ENCODE results near the gene FALEC. TPM values are rescaled to one million over a fixed set of nuclear protein-coding genes. Genes with fewer than 3 reads are reported as not detected.

Gene FALEC
- total and polyA plus RNA-seq, 2 of the 8 experiments (the other 6 are each of a cell fraction or from before 2014, with no cell fraction given), result not detected

GRCh38 chr1:150578272-150579109, 62.9 kb downstream of the FALEC start:
- no peaks in the 10 kb centered on the region for H3K9me3 ChIP-seq (ENCODE audit: insufficient read depth in 2 of 2, low read depth in 1 of 2, low read length in 1 of 2)
- peak overlapping the region; percentile 85 for H3K4ac ChIP-seq (replicated peaks; ENCODE audit: insufficient read length, low read depth, low read length)
- peak overlapping the region; percentile 100 for H2BK5ac ChIP-seq (ENCODE audit: low read depth, low read length)
- WGBS, 2 experiments (ENCODE audit: extremely low coverage in 1 of 2, insufficient coverage in 1 of 2, insufficient read length in 1 of 2, insufficient replicate concordance in 2 of 2, low coverage in 1 of 2, low lambda C conversion rate in 2 of 2, missing lambda C conversion rate in 1 of 2), result 1% methylated on average over 43 of the region's 50 CpGs; no CpG with 5 or more reads in 1 of the 2 experiments
- no peak overlapping the region for H2BK20ac ChIP-seq (ENCODE audit: low read length)
- peaks cover 38 to 54% of the 10 kb centered on the region in 2 experiments for H3K79me2 ChIP-seq (ENCODE audit: control insufficient read depth in 1 of 2, insufficient read depth in 2 of 2, low read length in 2 of 2)
- ChIA-PET POLR2A (ENCODE audit: partially characterized antibody) (interaction anchor here (0.6 to 43.7 kb wide), 38 partner anchors 9 to 423 kb away, joined by 3 to 1380 read pairs (median 4); partner anchors contain the start of genes ADAMTSL4, ANXA9, ARNT and ENSA), CTCF (ENCODE audit: partially characterized antibody) (interaction anchor here (0.8 to 3.5 kb wide), 3 partner anchors 9 to 18 kb away, joined by 3 to 29 read pairs (median 3); no protein-coding TSS in a partner anchor)
- peak overlapping the region; percentile 100 for H3K4me3 ChIP-seq (ENCODE audit: extremely low read depth in 1 of 4, insufficient read depth in 2 of 4, low read depth in 3 of 4, low read length in 4 of 4)
- H2AFZ ChIP-seq (ENCODE audit: low read length), result no peak overlapping the region
- H3K27me3 ChIP-seq (replicated peaks in 1 of 4; ENCODE audit: control insufficient read depth in 3 of 4, extremely low read depth in 1 of 4, insufficient read depth in 3 of 4, low read length in 3 of 4), result no peaks in the 10 kb centered on the region
- H2AK5ac ChIP-seq (ENCODE audit: low read depth, low read length), result peak overlapping the region; percentile 97; the same call in 1 of the 2 replicates
- peak overlapping the region; percentile 99 for H2BK12ac ChIP-seq (ENCODE audit: low read depth, low read length)
- peaks cover 2% of the 10 kb centered on the region; the same call in 1 of the 2 replicates for H3K79me1 ChIP-seq (ENCODE audit: low read depth, low read length)
- H3K23me2 ChIP-seq (ENCODE audit: low read depth, low read length), result peaks cover 9% of the 10 kb centered on the region
- H3K9ac ChIP-seq (replicated peaks in 1 of 4; ENCODE audit: extremely low read depth in 1 of 4, low read depth in 3 of 4, low read length in 3 of 4), result peak overlapping the region; percentile 99 to 100 (median 100)
- no peak overlapping the region for H3K23ac ChIP-seq (ENCODE audit: insufficient read length)
- H3K36me3 ChIP-seq (ENCODE audit: control insufficient read depth in 2 of 4, insufficient read depth in 4 of 4, low read length in 3 of 4), result peaks cover 25 to 53% (median 35%) of the 10 kb centered on the region in 4 experiments
- peaks cover 29 to 33% of the 10 kb centered on the region in 2 experiments for H4K20me1 ChIP-seq (replicated peaks in 1 of 2; ENCODE audit: control insufficient read depth in 1 of 2, insufficient read depth in 2 of 2, low read length in 2 of 2)
- peak overlapping the region; percentile 96 for H3K18ac ChIP-seq (ENCODE audit: extremely low read depth, low read length)
- peak overlapping the region; percentile 94 for H4K5ac ChIP-seq (ENCODE audit: insufficient read length, low read depth, low read length)
- H3K4me2 ChIP-seq (ENCODE audit: insufficient read depth in 1 of 2, low read depth in 2 of 2, low read length in 2 of 2), result peak overlapping the region; percentile 72 to 78
- no peak overlapping the region for H3K14ac ChIP-seq (ENCODE audit: insufficient read length)
- peak overlapping the region; percentile 96 for H4K91ac ChIP-seq (replicated peaks; ENCODE audit: insufficient read length, low read length)
- H3K4me1 ChIP-seq (replicated peaks in 1 of 4; ENCODE audit: control insufficient read depth in 3 of 4, insufficient read depth in 4 of 4, low read length in 3 of 4), result peaks cover 5 to 19% (median 13%) of the 10 kb centered on the region in 4 experiments
- peak overlapping the region; percentile 99 for H3K56ac ChIP-seq (replicated peaks; ENCODE audit: insufficient read length, low read depth, low read length)
- H4K8ac ChIP-seq (ENCODE audit: extremely low read depth, insufficient read depth, low read length), result peak overlapping the region; percentile 98
- DNase-seq (ENCODE audit: low read depth in 1 of 2, low spot score in 2 of 2) (no peak), FAIRE-seq (no peak)
- H2BK120ac ChIP-seq (replicated peaks; ENCODE audit: low read depth, low read length), result peak overlapping the region; percentile 24
- H2BK15ac ChIP-seq (ENCODE audit: low read length), result peak overlapping the region; percentile 83; the same call in 1 of the 2 replicates
- peak overlapping the region; percentile 98 for H3K27ac ChIP-seq (ENCODE audit: low read depth, low read length)
- TF ChIP-seq YY1 (IDR thresholded peaks at IDR 0.05; ENCODE audit: low read depth, low read length) (0 out of 2 replicates have a peak, but pooled peaks have one; percentile 18), POLR2A (IDR thresholded peaks at IDR 0.05; ENCODE audit: control extremely low read depth in 1 of 2, low read depth in 2 of 2, low read length in 2 of 2) (peak; percentile 26 to 82; a peak in 2 of 3 replicates), SAP30 (IDR thresholded peaks at IDR 0.05; ENCODE audit: insufficient read depth, insufficient replicate concordance, low read length) (peak; percentile 80), CEBPB (IDR thresholded peaks at IDR 0.05; ENCODE audit: low read depth, low read length) (no peak), CBX8 (IDR thresholded peaks at IDR 0.05; ENCODE audit: borderline replicate concordance, low read depth, low read length) (no peak), SIN3A (conservative IDR thresholded peaks at IDR 0.05 in 1 of 2, IDR thresholded peaks at IDR 0.05 in 1 of 2; ENCODE audit: low read depth in 1 of 2, low read length in 2 of 2) (peak in 1 of 2 experiments; percentile 58; a peak in 1 of 4 replicates), CTBP2 (IDR thresholded peaks at IDR 0.05; ENCODE audit: borderline replicate concordance, insufficient read depth, insufficient read length, low read length) (no peak), TCF12 (IDR thresholded peaks at IDR 0.05; ENCODE audit: low read depth, low read length) (no peak), ASH2L (IDR thresholded peaks at IDR 0.05; ENCODE audit: low read length) (peak; percentile 82), TAF7 (optimal IDR thresholded peaks at IDR 0.05; ENCODE audit: borderline replicate concordance, low read depth, low read length) (peak; percentile 61), GTF2F1 (IDR thresholded peaks at IDR 0.05; ENCODE audit: borderline replicate concordance, low read depth, low read length) (0 out of 2 replicates have a peak, but pooled peaks have one; percentile 11)
